GM18499 (cell line): ENCODE data around the gene OSBP2.

ENCODE experiments used
- ATAC-seq: cut with Tn5 transposase; IDR thresholded peaks from one replicate; pipeline ENCODE4 v1.9.1; 2021; ENCODE audit warnings: moderate number of reproducible peaks; ENCODE audit not compliant: insufficient read depth, unreplicated experiment

OSBP2 gene

GRCh38 chr22:30694640-30695350, at the start of gene OSBP2:
Gene OSBP2 (plus strand): TSS chr22:30694874. CDS start chr22:30694910, 36 bp downstream.
- no peak for ATAC-seq

GRCh38 chr22:30646518-30647160, 48.0 kb upstream of the OSBP2 start:
- no peak for ATAC-seq

- no peak for ATAC-seq
Observed at GRCh38 chr22:30647536-30647935, 47.1 kb upstream of the OSBP2 start.

GRCh38 chr22:30648825-30649224, 45.8 kb upstream of the OSBP2 start:
- ATAC-seq, result no peak

- no peak for ATAC-seq
Observed at GRCh38 chr22:30649430-30650007, 45.2 kb upstream of the OSBP2 start.

GRCh38 chr22:30650508-30651116, 44.1 kb upstream of the OSBP2 start:
- no peak for ATAC-seq

- ATAC-seq, result no peak
Observed at GRCh38 chr22:30652852-30653251, 41.8 kb upstream of the OSBP2 start.

GRCh38 chr22:30654361-30654760, 40.3 kb upstream of the OSBP2 start:
- no peak for ATAC-seq

GRCh38 chr22:30655532-30655931, 39.1 kb upstream of the OSBP2 start:
- ATAC-seq, result no peak

GRCh38 chr22:30662040-30662439, 32.6 kb upstream of the OSBP2 start:
- ATAC-seq, result no peak

- no peak for ATAC-seq
Observed at GRCh38 chr22:30664798-30665197, 29.9 kb upstream of the OSBP2 start.

- ATAC-seq, result no peak
Observed at GRCh38 chr22:30665266-30665665, 29.4 kb upstream of the OSBP2 start.

- ATAC-seq, result no peak
Observed at GRCh38 chr22:30665786-30666185, 28.9 kb upstream of the OSBP2 start.

- no peak for ATAC-seq
Observed at GRCh38 chr22:30667107-30667493, 27.6 kb upstream of the OSBP2 start.

GRCh38 chr22:30667494-30668385, 26.9 kb upstream of the OSBP2 start, which contains the start of gene DUSP18:
Gene DUSP18 (minus strand): TSS chr22:30667875. CDS start chr22:30664003, 3,872 bp downstream.
- ATAC-seq, result peak; percentile 59

GRCh38 chr22:30668386-30668710, 26.3 kb upstream of the OSBP2 start:
- no peak for ATAC-seq

GRCh38 chr22:30671071-30671470, 23.6 kb upstream of the OSBP2 start:
- no peak for ATAC-seq

- ATAC-seq, result no peak
Observed at GRCh38 chr22:30673136-30673535, 21.5 kb upstream of the OSBP2 start.

- no peak for ATAC-seq
Observed at GRCh38 chr22:30674482-30674881, 20.2 kb upstream of the OSBP2 start.

- no peak for ATAC-seq
Observed at GRCh38 chr22:30675436-30675835, 19.2 kb upstream of the OSBP2 start.
